GM21528 (cell line): ENCODE data around the gene DCDC1.
A peak's percentile ranks its signal among the peaks of the same experiment; 100 is the strongest.

Experiments
- ATAC-seq: cut with Tn5 transposase; IDR thresholded peaks from one replicate; pipeline ENCODE4 v1.9.1; 2021; ENCODE audit warnings: mild to moderate bottlenecking, moderate library complexity; ENCODE audit not compliant: unreplicated experiment, low FRiP score

DCDC1 gene

GRCh38 chr11:31369348-31370329 lies at the start of gene DCDC1, which contains the start of gene DNAJC24:
TSS of gene DCDC1 (minus strand) at chr11:31369739. CDS start at chr11:31328280, 41,459 bp downstream.
TSS of gene DNAJC24 (plus strand) at chr11:31369860. CDS start at chr11:31370749, 889 bp downstream.
- ATAC-seq = peak; percentile 99

- no peak for ATAC-seq
Measured at GRCh38 chr11:31419138-31419537, 49.6 kb upstream of the DCDC1 start.

- no peak for ATAC-seq
Measured at GRCh38 chr11:31417816-31418215, 48.3 kb upstream of the DCDC1 start.

GRCh38 chr11:31417357-31417756 lies 47.8 kb upstream of the DCDC1 start:
- ATAC-seq = no peak

GRCh38 chr11:31415435-31415834 lies 45.9 kb upstream of the DCDC1 start:
- no peak for ATAC-seq

- ATAC-seq = no peak
Measured at GRCh38 chr11:31414338-31414737, 44.8 kb upstream of the DCDC1 start.

- no peak for ATAC-seq
Measured at GRCh38 chr11:31412946-31413345, 43.4 kb upstream of the DCDC1 start.

- ATAC-seq = no peak
Measured at GRCh38 chr11:31408201-31408600, 38.7 kb upstream of the DCDC1 start.

- no peak for ATAC-seq
Measured at GRCh38 chr11:31404614-31405013, 35.1 kb upstream of the DCDC1 start.

GRCh38 chr11:31397239-31397834 lies 27.8 kb upstream of the DCDC1 start:
- ATAC-seq = no peak

GRCh38 chr11:31387379-31387778 lies 17.8 kb upstream of the DCDC1 start:
- no peak for ATAC-seq

- ATAC-seq = no peak
Measured at GRCh38 chr11:31383116-31383515, 13.6 kb upstream of the DCDC1 start.

GRCh38 chr11:31375879-31376278 lies 6.3 kb upstream of the DCDC1 start:
- ATAC-seq = no peak

GRCh38 chr11:31366795-31367194 lies 2.7 kb downstream of the DCDC1 start:
- ATAC-seq = no peak

- ATAC-seq = no peak
Measured at GRCh38 chr11:31361743-31362142, 7.8 kb downstream of the DCDC1 start.

GRCh38 chr11:31355817-31356216 lies 13.7 kb downstream of the DCDC1 start:
- no peak for ATAC-seq

- no peak for ATAC-seq
Measured at GRCh38 chr11:31355131-31355530, 14.4 kb downstream of the DCDC1 start.

- no peak for ATAC-seq
Measured at GRCh38 chr11:31351168-31351567, 18.4 kb downstream of the DCDC1 start.

- ATAC-seq = no peak
Measured at GRCh38 chr11:31340903-31341572, 28.5 kb downstream of the DCDC1 start.

GRCh38 chr11:31337806-31338205 lies 31.7 kb downstream of the DCDC1 start:
- ATAC-seq = no peak

GRCh38 chr11:31328697-31329096 lies 40.8 kb downstream of the DCDC1 start:
- ATAC-seq = no peak
